Measurements from ENCODE around the gene PC.

Gene PC

DNA sequence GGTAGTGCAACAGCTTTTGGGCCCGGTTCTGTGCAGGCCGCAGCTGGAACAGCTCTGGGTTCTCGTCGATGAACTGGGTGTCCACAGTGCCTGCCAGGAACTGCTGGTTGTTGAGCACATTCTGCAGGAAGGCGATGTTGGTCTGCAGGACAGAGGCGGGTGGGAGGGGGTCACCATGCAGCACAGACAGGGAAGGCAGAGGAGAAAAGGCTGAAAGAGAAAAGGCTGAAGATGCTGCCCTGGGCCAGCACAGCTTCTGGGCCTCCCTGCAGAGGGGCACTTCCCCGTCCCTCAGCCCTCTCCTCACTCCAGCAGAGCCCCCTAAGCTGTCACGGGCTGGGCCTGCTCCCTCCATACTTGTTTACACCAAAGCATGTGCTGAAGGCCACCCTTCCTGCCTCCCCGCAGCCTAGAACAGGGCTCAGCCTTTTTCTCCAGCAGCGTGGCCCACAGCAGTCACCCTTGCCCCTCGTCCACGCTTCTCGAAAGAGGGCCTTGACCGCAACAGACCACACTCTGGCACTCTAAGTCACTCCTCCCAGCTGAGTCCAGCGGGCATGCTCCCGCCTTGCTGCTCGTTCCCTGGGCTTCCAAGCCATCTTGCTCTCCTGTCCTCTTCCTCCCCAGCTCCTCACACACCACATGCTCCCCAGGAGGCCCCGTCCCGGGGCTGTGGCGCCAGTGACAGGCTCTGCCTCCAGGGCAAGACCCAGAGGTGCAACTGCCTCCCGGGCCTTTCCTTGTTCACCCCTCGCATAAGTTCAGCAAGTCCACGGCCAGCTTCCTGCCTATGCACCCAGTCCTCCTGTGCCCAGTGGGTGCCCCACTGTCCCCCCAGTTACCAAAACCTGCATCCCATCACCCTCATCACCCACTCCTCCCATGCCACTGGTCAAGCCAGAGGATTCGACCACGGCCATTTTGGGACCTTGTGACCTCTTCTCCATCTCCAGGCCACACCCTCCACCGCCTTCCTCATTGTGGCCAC is 104.6 kb downstream of the PC start:
- DNase-seq: no peak

GRCh38 chr11:66852466-66853241 is 105.5 kb downstream of the PC start:
- DNase-seq: no peak

DNA sequence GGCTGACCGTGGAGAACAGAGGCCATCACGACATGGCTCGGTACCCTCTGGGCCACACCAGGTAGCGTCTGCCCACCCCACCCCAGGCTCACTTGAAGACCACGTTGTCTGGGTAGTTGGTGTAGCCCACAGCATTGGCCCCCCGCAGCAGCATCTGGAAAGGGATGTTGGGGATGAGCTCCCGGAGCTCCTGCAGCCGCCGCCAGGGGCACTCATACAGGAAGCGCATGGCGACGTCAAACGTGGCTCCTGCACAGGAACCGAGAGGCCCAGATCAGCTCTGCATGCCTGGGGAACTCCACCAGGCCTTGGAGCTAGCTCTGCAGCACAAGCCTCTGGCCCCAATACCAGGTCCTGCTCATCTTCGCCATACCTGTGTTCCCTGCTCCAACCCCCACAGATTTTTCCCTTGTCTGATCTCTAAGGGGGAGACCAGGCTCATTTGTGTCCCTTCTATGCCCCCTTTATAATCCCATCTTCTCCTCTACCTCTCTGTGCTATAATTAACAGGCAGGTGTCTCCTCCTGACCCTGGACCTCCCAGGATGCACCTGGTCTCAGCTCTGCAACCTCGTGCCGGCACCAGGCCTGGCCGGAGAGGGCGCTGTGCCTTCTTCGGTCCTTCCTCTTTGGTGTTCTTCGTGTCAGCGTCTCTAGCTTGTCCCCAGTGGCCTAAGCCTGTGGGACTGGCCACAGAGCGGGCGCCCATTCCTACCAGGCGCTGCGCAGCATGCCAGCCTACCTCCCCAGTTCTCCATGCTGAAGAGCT is 106.3 kb downstream of the PC start:
- DNase-seq: no peak

GRCh38 chr11:66851239-66851596 is 107.0 kb downstream of the PC start:
- DNase-seq: no peak

DNA sequence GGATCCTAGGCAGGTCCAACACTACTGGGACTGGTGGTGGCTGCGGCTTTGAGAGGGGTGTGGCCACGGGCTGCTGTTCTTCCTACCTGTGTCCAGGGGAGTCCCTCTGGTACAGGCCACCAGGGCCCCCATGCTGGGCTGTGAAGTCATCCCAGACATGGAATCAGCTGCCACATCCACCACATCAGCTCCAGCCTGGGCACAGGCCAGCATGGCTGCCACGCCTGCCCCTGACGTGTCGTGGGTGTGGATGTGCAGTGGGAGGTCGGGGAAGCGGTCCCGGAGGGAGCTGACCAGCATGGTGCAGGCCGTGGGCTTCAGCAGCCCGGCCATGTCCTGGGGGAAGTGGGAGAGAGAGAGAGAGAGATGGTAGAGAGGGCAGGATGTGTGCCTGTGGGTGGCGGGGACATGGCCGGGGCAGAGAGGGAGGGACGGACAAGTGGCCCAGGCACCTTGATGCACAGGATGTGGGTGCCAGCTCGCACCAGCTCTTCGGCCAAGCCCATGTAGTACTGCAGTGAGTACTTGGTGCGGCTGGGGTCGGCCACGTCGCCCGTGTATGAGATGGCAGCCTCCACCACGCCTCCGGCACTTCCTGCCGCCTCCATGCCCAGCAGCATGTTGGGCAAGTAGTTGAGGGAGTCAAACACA is 107.5 kb downstream of the PC start:
- no peak for DNase-seq

DNA sequence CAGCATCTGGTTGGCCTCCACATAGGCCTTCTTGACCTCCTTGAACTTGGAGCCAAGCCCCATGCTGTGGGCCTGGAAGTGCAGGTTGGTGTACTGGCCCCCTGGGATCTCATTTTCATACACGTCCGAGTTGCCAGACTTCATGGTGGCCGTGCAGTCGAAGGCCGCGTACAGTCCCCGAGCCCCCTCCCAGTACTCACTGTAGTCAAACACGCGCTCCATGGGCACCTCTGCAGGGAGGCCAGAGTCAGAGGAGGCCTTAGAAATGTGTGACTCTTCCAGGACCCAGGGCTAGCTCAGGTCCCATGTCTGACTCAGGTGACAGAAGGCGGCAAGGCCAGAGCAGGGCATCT is 108.0 kb downstream of the PC start:
- no peak for DNase-seq

DNA sequence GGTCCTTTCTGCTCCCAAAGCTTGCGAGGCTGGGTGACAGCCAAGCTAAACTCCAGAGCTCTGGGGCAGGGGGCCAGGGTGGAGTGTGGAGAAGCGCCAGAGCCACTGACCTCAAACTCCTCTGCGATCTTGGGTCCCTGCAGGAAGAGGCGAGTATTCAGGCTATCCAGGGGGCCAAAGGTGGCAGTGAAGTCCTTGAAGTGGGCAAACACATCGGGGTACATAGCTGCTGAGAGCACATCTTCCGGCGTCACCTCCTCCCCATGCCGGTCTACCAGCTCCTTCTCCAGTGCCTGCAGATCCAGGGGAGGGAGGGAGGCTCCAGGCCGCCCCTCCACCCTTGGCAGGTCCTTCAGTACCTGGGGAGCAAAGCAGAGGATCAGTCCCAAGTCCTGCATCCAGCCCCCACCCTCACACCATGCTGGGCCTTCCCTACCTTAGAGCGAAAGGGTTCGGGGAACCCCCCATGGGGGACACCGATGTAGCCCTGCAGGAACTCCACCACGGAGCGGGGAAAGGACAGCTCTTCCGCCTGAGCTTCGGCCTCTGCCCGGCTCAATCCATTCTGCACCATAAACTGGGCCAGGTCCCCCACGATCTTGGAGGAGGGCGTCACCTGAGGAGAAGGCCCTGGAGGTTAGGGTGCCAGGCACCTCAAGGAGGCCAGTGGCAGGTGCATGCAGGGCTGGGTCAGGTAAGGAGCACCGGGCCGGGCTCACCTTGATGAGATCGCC is 108.5 kb downstream of the PC start:
- DNase-seq: no peak

GRCh38 chr11:66848671-66849500 is 109.3 kb downstream of the PC start:
- DNase-seq: no peak

- no peak for DNase-seq
These were observed 110.5 kb downstream of the PC start for GRCh38 chr11:66847461-66848232.

GRCh38 chr11:66846671-66847091 is 111.5 kb downstream of the PC start:
- DNase-seq: no peak

DNA sequence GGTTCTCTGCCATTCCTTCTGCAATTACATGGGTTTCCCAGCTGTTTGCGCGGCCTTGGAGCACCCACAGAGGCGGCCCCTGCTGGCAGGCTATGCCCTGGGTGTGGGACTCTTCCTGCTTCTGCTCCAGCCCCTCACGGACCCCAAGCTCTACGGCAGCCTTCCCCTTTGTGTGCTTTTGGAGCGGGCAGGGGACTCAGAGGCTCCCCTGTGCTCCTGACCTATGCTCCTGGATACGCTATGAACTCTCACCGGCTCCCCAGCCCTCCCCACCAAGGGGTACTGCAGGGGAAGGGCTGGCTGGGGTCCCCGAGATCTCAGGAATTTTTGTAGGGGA is 112.3 kb downstream of the PC start:
- no peak for DNase-seq

GRCh38 chr11:66845143-66845875 is 112.9 kb downstream of the PC start:
- DNase-seq: no peak

DNA sequence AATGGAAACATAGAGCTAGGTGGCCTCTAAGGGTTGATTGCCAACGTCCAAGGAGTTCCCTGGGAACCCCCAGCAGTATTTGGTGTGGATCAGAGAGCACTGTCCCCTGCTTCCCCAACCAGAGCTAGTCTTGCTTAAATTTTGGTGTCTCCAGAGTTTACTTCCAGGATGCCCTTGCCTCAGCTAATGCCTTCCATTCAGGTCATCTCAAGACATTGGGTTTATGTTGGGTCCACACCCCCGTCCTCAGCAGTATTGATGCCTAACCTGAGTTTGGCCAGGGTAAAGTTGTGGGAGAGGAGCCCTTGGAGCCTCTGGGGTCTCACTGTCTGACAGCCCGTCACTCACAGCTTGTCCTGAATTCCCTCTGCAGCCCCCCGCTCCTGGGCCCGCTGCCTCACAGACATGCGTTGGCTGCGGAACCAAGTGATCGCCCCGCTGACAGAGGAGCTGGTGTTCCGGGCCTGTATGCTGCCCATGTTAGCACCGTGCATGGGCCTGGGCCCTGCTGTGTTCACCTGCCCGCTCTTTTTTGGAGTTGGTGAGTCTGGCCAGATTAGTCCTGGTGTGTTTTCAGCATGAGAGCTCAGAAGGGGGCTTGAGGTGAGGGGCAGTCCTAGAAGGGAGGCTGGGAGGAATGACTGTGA is 113.6 kb downstream of the PC start:
- no peak for DNase-seq

- DNase-seq: peak; percentile 44
These were observed 114.2 kb downstream of the PC start for GRCh38 chr11:66843776-66844495.

DNA sequence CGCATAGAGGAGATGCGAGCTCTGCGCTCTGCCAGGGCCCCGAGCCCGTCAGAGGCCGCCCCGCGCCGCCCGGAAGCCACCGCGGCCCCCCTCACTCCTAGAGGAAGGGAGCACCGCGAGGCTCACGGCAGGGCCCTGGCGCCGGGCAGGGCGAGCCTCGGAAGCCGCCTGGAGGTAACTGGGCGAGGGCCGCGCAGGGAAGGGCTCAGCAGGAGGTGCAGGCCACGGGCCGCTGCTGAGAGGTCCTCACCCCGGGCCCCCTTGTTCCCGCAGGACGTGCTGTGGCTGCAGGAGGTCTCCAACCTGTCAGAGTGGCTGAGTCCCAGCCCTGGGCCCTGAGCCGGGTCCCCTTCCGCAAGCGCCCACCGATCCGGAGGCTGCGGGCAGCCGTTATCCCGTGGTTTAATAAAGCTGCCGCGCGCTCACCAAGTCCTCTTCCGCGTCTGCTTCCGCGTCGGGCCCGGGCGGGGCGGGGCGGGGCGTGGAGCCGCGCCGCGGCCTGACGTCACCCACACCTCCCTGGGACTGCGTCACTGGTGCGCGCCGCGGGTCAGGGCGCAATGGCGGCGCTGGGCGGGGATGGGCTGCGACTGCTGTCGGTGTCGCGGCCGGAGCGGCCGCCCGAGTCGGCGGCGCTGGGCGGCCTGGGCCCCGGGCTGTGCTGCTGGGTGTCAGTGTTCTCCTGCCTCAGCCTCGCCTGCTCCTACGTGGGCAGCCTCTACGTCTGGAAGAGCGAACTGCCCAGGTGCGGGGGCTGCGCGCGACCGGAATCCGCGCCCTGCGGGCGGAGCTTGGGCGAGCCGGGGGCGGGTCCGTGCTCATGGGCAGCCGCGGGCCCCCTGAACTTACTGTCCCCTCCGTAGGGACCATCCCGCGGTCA is 115.0 kb downstream of the PC start, which contains the start of gene RCE1:
TSS of gene RCE1 (plus strand) at position 546 of the 880 bp plus-strand sequence. CDS start at position 561, 15 bp downstream.
- peak; percentile 82 for DNase-seq

DNA sequence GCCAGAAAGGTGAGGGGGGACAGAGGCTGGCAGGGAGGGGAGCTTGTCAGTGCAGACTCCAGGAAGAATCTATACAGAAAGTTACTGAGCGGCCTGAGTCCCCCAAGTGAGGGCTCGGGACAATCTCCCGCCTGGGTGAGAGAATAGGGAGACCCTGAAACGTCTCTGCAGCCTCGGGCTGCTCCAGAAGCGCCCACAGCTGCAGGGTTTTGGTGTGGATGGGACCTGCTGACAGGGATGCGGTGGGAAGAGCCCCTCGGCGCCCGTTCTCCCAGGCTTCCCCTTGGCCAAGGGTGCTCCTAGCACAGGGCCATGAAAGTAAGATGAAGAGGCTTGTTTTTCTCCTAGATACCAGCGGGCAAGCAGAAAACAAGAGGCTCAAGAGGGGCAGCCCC is 115.7 kb downstream of the PC start:
- no peak for DNase-seq

- DNase-seq: no peak
These were observed 116.3 kb downstream of the PC start for GRCh38 chr11:66841861-66842260.
